ENCODE results near the gene RAB3IL1.

The RAB3IL1 gene

GRCh38 chr11:61919705-61920631, 2.6 kb upstream of the RAB3IL1 start:
- no peak for DNase-seq (ENCODE audit: low read depth)

- no peak for DNase-seq (ENCODE audit: low read depth)
Observed at GRCh38 chr11:61918938-61919704, 1.8 kb upstream of the RAB3IL1 start.

GRCh38 chr11:61918251-61918937, 1.0 kb upstream of the RAB3IL1 start:
- no peak for DNase-seq (ENCODE audit: low read depth)

GRCh38 chr11:61916737-61917333, 531 bp downstream of the RAB3IL1 start:
- DNase-seq (ENCODE audit: low read depth), result no peak

- DNase-seq (ENCODE audit: low read depth), result no peak
Observed at GRCh38 chr11:61914471-61915171, 2.7 kb downstream of the RAB3IL1 start.

GRCh38 chr11:61913699-61914395, 3.5 kb downstream of the RAB3IL1 start:
- DNase-seq (ENCODE audit: low read depth), result no peak

- no peak for DNase-seq (ENCODE audit: low read depth)
Observed at GRCh38 chr11:61912991-61913698, 4.2 kb downstream of the RAB3IL1 start.

- no peak for DNase-seq (ENCODE audit: low read depth)
Observed at GRCh38 chr11:61912530-61912898, 4.9 kb downstream of the RAB3IL1 start.

GRCh38 chr11:61911701-61912529, 5.5 kb downstream of the RAB3IL1 start:
- DNase-seq (ENCODE audit: low read depth), result no peak

GRCh38 chr11:61911128-61911700, 6.2 kb downstream of the RAB3IL1 start:
- DNase-seq (ENCODE audit: low read depth), result no peak

- DNase-seq (ENCODE audit: low read depth), result no peak
Observed at GRCh38 chr11:61910187-61911127, 6.9 kb downstream of the RAB3IL1 start.

GRCh38 chr11:61908730-61909316, 8.5 kb downstream of the RAB3IL1 start:
- DNase-seq (ENCODE audit: low read depth), result no peak

- DNase-seq (ENCODE audit: low read depth), result no peak
Observed at GRCh38 chr11:61907871-61908729, 9.3 kb downstream of the RAB3IL1 start.

- no peak for DNase-seq (ENCODE audit: low read depth)
Observed at GRCh38 chr11:61907282-61907681, 10.1 kb downstream of the RAB3IL1 start.

- DNase-seq (ENCODE audit: low read depth), result no peak
Observed at GRCh38 chr11:61906522-61906909, 10.8 kb downstream of the RAB3IL1 start.

GRCh38 chr11:61905801-61906521, 11.4 kb downstream of the RAB3IL1 start:
- DNase-seq (ENCODE audit: low read depth), result no peak
